HG03045 (cell line): ENCODE results near the gene DNAJC5.
"Not testable (repeated sequence)": the region's sequence is repeated elsewhere in the genome, so short reads cannot be mapped to it uniquely, and the experiment has no call there.

ENCODE experiments used
- ATAC-seq: cut with Tn5 transposase; IDR thresholded peaks from one replicate; pipeline ENCODE4 v1.9.1; 2021; ENCODE audit warnings: mild to moderate bottlenecking, moderate library complexity; ENCODE audit not compliant: unreplicated experiment

Gene DNAJC5

DNA sequence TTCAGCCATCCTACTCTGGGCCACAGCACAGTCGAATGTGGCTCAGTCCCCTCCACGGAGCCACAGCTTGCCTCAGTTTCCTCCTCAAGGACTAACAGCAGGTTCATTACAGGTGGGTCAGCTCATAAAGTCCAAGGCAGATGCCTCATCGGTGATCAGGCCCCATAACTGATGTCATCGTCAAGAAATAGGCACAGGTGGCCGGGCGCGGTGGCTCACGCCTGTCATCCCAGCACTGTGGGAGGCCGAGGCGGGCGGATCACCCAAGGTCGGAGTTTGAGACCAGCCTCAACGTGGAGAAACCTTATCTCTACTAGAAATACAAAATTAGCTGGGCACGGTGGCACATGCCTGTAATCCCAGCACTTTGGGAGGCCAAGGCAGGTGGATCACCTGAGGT is 57.8 kb downstream of the DNAJC5 start:
- ATAC-seq = no peak

DNA sequence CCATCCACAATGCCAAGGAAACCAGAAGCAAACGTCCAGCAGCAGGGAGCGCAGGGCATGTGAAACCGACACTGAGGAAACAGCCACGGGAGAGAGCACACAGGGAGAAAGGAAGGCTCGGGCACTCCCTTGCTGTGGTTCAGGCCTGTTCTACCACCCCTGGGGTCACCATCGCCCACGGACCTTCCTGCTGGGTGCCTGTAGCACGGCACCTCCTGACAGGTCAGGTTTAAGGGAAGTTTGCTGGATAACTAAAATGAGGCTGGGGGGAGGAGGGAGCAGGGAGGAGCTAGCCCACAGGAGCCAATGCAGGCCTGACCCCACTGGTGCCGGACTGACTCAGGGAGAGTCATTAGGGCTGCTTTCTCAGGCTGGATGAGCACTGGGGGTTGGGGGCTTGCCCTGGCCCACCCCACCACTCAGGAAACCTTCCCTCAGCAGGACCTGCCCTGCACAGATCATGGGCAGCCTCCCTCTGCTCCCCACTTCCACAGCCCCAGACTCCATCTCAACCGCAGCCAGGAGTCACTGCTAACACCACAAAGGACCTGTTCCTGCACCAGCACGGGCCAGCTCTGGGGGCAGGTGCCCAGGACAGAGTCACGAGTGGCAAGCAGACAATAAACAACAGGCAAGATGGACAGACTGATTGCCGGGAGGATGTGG is 59.0 kb downstream of the DNAJC5 start:
- ATAC-seq = no peak

DNA sequence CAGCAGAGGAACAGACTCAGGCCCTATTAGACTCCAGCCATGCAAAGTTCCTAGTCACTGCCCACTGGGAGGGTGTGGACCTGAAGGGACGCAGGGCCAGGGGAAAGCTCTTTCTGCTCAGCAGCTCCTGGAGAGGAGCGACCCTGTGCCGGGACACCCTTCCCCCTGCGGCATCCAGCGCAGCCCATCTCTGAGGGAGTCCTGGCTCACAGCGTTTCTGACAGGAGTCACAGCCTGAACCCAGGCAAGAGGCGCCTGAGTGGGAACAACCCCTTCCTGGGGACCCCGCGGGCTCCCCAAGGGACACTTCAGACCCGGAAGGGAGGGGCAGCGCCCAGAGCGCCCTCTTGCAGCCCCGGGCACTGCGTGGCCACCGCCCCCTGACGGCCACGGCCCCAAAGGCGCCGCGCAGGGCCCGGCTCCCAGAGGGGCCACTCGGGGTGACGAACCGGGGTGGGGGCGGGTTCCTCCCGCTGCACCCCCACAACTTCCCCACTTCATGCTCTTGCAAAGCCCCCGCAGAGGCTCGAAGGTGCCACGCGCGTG is 60.4 kb downstream of the DNAJC5 start:
- ATAC-seq = peak; percentile 9

DNA sequence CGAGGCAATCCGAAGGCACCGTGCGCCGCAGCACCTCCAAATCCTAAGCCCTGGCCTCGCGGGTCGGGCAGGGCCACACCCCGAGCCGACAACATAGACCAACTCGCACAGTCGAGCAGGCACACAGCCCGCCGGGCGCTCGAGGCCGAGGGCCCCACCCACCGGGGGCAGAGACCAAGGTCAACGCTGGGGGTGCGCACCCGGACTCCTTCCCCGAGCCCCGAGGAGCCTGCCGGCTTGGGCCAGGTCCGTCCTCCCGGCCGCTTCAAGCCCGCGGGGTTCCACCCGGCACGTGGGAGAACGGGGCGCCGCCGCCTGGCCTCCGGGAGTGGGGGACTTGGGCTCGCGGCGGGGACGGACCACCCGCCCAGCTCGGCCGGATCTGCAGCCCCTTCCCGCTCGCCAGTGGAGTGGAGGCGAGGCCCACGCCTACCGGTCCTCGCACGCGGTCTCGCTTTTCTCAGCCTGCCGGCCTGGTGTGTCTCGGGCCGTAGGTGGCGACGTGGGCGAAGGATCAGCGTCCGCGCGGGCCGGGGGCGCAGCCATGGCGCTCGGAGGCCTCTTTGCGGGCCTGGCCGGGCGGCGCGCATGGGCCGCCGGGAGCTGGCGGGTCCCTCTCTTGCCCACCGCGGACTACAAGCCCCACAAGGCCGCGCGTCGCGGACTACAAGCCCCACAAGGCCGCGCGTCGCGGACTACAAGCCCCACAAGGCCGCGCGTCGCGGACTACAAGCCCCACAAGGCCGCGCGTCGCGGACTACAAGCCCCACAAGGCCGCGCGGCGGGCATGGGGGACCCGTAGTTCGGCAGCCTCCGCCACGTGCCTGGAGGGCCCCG is 61.1 kb downstream of the DNAJC5 start, which contains the start of gene UCKL1:
UCKL1 (minus strand) TSS at position 590 of the 837 bp plus-strand sequence; CDS start at position 546, 44 bp downstream.
- ATAC-seq = peak; percentile 70

DNA sequence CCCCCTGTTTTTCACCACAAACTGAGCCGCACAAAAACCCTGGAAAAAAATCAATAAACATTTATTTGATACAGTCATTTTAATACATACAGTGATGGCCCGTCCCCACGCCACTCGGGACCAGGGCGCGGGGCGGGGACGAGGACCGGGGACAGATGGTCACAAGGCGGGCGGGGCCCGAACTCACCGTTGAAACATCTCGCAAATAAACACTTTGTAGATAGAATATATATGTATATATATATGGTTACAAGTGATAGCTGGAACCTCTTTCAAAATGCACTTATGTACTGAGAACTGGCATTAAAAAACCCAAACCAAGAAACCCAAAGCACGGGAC is 61.7 kb downstream of the DNAJC5 start:
- peak; percentile 13 for ATAC-seq

DNA sequence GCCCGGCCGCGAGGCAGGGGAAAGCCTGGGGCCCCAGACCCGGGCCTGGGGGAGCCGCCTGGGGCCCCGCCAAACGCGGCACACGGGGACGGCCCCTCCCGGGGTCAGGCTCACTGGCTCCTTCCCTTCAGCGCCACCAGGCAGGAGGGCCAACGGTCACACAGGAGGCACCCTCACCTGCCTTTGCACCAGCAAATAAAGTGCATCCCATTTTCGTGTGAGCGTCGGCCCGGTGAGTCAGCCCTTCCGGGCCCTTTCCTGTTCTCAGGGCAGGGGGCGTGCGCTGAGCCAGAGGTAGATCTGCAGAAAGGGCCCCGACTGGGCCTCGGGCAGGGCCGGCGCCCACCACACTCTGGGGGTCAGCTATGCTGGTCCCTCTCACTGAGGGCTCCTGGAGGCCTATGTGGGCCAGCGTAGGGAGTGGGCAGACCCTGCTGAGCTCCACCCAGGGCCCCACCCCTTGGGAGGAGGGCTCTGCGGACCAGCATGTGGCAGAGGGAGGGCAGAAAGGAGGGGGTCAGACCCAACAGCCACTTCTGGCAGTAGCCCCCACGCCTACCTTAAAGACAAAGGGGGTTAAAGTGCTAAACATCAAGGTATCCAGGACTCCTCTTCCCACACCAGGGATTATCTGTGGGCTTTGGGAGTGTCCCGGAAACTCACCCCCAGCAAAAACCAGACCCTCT is 62.2 kb downstream of the DNAJC5 start:
- ATAC-seq = no peak

DNA sequence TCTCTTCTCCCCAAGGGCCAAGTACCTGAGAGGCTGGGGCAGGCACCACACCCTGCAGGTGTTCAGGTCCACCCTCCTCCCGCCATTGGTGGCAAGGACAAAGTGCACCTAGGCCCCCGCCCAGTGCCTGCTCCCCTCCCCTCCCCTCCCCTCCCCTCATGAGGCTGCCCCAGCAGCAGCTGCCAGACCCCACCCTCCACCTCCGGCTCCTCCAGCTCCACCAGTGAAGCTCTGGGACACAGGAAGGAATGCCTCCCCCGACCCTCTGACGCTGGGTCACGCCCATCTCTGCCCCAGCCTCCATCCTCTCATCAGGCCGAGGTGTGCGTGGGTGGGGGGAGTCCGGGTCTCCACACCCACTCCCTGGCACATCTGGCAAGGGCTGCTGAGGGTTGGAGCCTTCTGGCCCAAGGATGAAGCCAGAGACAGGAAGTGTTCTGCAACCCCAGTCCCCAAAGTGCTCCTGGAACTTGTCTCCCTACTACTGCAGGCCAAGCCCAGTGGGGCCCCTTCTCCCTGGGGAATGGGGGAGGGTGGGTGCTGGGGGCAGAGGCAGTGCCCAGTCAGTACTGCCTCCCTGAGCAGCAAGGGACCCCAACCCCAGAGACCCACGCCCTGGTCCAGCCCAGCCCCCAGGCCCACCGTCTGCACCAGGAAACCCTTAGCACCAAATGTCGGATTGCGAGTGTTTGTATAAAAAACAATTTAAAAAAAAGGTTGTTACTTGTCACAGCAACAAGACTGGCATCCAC is 62.9 kb downstream of the DNAJC5 start:
- no peak for ATAC-seq

DNA sequence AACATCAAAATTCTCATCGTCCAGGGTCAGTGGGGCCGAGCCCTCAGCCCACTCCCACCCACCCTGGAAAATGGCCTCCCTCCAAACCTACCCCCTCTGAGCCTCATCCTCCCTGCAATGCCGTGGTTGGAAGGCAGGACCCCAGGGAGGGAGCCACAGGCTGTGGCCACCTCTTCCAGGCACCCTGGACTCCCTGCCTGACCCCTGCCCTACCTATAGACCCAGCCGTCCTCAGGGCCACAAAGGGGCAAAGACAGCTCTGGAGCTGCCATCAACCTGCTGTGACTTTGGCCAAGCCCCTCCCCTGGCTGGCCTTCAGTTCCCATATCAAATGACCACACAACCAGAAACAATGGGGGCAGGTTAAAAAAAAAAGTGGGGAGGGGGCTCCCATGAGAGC is 63.5 kb downstream of the DNAJC5 start:
- no peak for ATAC-seq

DNA sequence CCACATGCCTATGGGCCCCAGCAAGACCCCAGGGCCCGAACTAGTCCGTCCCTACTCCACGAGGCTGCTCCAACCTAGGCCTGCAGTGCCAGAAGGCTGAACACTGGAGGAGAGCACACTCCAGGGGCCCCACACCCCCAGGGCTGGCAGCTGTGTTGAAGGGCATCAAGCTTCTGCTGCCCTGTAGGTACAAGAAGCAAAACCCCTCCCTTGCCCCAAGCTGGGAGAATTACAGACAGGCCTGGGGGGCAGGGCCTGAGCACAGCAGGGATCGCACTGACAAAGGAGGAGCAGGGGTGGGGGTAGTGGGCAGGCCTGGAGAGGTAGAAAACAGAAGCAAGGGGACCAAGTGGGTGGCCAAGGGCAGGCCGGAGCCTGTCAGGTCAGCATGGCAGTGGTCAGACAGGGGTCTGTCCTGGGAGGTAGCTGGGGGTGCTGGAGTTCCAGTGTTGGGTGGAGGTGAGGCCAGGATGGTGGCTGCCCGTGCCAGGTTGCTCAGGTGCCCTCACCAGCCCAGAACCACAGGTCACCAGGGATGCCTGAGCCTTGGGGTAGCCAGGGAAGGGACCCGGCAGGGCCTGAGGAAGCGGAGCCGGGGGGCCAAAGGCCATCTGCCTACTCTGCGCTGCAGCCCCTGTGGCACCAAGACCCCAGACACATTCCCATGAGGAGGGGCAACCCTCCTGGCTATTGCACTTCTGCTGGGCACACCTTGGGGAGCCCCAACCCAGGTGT is 64.2 kb downstream of the DNAJC5 start:
- no peak for ATAC-seq

DNA sequence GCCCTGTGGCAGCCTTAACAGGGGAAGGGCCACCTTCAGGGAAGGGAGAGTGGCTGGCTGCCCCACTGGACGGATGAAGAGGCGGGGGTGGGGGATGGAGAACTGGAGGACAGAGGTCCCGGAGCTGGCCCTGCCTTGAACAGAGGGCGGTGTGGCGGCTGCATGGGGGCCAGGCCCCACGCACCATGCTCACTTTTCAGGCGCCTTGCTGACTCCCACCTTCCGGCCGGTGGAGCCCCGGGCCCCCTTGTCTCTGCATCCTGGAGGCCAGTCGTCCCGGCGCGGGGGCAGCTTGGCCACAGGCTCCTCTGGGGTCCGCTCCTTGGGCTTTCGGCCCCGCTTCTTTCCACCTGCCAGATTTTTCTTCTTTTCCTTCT is 64.8 kb downstream of the DNAJC5 start:
- no peak for ATAC-seq

DNA sequence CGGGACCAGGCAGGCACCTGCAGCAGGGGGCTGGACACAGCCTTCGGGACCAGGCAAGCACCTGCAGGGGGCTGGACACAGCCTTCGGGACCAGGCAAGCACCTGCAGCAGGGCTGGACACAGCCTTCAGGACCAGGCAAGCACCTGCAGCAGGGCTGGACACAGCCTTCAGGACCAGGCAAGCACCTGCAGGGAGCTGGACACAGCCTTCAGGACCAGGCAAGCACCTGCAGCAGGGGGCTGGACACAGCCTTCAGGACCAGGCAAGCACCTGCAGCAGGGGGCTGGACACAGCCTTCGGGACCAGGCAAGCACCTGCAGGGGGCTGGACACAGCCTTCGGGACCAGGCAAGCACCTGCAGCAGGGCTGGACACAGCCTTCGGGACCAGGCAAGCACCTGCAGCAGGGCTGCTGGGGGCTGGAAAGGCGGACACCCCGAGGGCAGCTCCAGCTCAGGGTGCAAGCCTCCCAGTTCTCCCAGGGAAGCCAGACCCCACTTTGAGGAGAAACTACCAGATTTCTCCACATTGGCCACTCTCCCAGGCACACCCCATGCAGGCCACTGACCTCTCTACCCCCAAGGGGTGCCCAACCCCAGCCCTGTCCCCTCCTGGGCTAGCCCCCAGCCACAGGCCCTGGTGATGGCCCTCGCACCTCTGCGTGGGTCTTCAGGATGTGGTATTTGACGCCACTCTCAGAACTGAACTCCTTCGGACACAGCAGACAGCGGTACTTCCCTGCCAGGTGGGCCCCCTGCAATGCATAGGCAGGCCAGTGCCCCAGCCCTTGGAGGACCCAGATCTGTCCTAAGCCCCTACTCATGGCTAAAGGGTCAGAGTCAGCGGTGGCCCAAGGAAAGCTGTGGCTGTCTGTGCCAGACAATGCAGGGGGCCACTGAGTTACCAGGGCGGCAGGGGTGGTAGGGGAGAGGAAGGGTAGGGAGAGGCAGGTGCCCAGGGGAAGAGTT is 66.0 kb downstream of the DNAJC5 start:
- ATAC-seq = not testable (repeated sequence)

DNA sequence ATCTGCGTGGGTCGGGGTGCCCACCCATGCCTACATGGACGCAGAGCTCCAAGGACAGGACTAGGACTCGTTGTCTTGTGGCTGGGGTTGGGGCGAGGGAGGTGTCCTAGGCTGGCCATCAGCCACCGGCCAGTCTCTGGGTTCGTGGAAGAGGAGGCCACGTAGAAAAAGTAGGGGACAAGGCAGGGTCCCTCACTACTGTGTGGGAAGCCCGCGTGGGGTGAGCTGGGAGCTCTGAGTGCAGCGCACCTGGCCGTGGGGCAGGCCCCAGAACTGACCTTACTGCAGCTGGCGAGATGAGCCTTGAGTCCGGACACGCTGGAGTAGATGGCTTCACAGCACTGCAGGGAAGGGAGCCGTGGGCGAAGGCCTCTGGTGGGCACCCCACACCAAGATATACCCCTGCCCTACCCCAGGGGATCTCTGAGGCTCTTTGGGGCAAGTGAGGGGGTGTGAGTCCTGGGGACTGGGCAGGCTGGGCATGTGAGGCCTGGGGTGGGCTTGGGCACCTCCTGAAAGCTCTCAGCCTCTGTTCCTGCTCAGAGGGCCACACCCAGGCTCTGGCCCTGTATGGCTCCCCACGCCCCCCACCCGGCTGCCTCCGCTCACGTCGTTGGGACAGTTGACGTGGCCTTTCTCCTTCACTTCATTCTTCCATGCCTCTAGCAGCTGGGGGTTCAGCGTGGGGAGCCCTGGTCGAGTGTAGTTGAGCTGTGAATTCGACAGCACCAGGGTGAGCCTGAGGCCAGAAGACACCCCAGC is 66.9 kb downstream of the DNAJC5 start:
- ATAC-seq = no peak

DNA sequence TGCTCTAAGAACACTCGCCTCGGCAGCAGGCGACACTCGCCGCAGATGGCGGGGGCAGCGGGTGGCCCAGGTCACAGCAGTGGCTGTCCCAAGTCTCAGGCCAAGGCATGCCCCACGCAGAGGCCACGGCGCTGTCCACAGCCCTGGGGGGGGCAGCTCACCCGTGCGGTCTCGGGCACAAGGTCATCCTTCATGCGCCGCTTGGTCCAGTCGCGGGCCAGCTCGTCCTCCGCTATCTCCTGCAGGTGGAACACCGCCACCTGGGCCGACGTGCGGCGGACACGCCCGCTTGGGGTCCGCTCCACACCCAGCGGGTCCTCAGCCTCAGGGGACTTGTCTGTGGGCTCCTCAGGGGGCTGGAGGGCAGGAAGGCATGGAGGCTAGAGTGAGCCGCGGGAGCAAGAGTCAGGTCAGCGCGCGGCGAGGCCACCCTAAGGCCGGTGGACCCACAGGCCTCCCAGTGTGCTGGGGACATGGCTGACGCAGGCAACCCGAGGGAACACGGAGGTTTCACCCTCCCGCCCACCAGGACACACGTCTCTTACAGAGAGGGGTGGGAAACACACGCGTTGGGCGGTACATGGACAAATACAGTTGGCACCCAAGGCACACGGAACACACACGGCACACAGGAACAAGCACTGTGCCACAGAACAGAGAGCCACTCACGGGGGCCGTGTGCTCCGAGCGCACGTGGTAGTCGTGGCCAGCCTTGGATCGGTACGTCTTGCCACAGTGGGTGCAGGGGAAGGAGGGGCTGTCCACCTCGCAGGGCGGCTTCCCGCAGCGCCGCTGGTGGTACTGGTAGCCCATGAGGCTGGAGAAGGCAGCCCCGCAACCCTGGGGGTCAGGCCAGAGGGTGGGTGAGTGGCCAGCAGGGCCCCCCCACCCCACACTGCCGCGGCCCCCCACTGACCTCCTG is 67.8 kb downstream of the DNAJC5 start:
- no peak for ATAC-seq

DNA sequence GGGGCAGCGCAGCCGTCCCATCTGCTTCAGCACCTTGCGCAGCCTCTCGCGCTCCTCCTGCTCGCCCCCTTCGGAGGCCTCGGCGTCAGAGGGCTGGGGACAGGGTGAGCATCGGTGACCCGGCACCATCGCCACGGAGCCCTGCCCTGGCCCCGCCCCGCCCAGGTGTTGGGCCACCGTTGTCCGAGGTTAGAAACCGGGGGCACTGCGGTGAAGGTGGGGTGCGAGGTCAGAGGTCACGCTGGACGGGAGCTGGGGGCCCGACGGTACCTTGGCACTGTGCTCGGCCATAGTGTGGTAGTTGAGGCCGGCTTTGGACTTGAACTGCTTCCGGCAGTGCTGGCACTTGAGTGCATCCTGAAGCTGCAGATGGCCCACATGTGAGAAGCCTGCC is 68.4 kb downstream of the DNAJC5 start:
- ATAC-seq = no peak

DNA sequence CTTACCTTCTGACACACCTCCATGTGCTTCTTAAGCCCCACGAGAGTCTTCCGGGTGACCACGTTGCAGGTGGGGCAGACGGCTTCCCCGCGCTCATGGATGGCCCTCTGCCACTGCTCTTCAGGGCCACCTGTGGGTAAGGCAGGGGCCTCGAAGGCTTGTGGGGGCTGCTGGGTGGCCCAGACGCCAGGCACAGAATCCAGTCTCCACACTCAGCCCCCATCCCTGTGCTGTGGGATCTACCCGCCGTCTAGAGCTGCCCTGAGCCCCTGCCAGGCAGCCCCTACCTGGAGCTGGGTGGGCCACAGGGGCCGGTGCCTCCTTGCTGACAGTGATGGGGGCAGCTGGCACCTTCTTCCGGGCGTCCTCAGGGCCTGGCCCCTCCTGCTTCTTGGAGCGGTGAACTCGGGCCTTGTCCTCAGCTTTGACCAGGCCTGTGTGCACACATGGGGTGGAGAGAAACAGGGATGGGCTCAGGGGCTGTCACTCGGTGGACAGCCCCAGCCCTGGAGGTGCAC is 68.9 kb downstream of the DNAJC5 start:
- ATAC-seq = no peak

DNA sequence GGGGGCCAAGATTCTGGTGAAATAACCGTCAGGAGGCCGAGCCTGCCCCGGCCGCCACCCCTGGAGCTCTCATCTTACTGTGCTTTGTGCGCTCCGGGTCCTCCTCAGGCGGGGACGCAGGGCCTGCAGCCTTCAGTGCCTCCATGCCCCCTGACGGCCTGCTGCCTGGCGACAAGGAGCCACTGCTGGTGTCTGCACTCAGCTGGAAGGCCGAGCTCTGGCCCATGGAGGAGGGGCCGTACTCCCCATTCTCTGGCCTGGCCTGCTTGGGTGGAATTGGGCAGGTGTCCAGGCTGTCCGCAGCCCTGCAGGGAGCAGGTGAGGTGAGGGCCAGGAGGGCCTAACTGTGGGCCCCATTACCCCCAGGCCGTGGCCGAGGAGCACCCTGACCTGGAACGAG is 69.5 kb downstream of the DNAJC5 start:
- ATAC-seq = no peak
